GM18909 (cell line): ENCODE data around the gene ZFX.
"Not testable (repeated sequence)": the region's sequence is repeated elsewhere in the genome, so short reads cannot be mapped to it uniquely, and the experiment has no call there.

Source experiments
- ATAC-seq: cut with Tn5 transposase; IDR thresholded peaks from one replicate; pipeline ENCODE4 v1.9.1; 2021; ENCODE audit warnings: mild to moderate bottlenecking; ENCODE audit not compliant: unreplicated experiment, poor library complexity

Gene ZFX

GRCh38 chrX:24149351-24150050, at the start of gene ZFX:
ZFX (plus strand) TSS chrX:24149729; CDS start chrX:24172743, 23,014 bp downstream.
- ATAC-seq, result peak; percentile 50

DNA sequence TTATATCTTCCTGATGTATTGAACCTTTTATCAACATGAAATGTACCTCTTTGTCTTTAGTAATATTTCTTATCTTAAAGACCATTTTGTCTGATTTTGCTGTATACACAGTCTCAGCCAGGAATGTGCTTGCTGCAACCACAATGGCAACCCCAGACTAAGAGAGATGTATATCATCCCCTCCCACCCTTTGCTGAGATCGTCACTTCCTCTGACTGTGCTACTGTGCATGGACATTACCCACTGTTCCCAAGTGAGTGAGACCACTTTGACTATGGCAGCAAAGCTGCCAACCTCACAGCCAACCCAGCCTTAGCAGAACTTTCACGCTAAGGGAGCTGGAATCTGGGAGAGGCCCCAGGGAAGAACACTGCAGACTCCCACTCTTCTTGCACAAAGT, 48.8 kb upstream of the ZFX start:
- no peak for ATAC-seq

DNA sequence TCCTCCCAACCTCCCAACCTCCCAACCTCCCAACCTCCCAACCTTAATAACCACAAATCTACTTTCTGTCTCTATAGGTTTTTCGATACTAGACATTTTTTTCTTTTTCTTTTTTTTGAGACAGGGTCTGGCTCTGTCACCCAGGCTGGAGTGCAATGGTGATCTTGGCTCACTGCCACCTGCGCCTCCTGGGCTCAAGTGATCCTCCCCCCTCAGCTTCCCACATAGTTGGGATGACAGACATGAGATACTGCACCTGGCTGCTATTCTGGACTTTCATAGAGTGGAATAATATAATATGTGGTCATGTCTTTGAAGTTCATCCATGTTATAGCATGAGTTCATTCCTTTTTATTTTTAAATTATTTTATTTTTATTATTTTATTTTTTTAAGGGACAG, 39.5 kb upstream of the ZFX start:
- ATAC-seq, result no peak

DNA sequence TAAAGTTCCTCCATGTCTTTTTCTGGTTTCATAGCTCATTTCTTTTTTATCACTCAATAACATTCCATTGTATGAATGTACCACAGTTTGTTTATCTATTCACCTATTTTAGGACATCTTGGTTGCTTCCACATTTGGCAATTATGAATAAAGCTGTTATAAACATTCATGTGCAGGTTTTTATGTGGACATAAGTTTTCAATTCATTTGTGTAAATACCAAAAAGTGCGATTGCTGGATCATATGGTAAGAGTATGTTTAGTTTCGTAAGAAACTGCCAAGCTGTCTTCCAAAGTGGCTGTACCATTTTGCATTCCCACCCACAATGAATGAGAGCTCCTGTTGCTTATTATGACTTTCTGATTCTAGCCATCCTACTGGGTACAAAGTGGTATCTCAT, 36.3 kb upstream of the ZFX start:
- ATAC-seq, result no peak

GRCh38 chrX:24117258-24117657, 32.3 kb upstream of the ZFX start:
- ATAC-seq, result no peak

DNA sequence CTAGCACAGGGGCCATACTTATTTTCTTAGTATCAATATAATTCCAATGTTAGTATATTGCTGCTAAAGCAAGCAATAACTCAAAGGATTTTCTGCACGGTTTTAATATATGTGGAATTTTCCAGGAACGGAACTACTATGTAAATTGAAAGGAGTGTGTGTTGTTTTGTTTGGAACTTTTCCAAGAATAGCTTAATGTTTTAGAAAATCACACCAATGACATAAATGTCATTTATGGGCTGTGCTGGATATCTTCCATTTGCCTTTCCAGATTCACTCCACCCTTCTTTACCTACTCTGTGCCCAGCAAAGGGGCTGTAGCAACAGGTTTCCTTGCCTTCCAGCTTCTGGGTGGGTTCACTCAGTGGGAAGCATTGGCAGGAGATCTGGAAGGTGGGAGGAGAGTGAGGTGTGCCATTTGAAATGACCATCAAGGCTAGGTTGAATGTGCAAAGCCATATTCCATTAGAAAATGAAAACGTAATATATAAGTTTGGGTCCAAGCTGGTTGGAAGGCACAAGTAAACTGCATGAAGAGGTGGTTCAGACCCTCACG, 25.2 kb upstream of the ZFX start:
- no peak for ATAC-seq

- ATAC-seq, result no peak
These were observed 24.4 kb upstream of the ZFX start for GRCh38 chrX:24125028-24125612.

DNA sequence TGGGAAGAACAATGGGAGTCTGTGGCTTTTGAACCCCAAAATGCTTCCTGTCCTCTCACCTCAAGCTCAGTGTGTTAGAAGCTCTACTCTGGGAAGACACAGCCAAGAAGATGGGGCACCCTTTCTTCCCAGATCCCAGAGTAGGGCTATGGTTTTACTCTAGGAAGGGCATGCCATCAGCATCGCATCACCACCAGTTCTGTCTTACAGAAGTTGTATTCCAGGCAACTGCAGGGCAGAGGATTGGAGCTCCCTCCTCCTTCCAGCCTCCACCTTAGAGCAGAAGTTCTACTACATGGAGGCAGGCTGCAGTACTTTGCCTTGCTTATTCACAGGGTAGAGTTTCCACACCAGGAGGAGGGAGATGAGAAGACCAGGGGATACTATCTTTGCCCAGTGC, 18.1 kb upstream of the ZFX start:
- ATAC-seq, result no peak

DNA sequence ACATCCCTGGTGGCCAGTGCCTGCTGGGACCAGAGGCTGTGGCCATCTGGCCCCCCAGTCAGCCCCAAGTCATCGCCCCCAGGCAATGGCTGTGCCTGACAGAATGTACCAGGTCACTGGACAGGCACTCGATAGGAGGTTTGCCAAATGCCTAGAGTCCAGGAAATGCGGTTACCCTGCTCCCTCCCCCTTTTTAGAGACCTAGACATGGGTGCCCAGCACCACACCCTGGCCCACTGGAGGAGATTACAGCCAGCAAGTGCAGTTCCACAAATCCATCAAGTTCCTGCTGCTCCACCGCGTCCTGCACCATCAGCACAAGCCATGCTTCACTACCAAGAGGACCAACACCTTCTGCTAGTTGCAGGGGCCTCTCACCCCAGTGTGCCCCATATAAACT, 16.2 kb upstream of the ZFX start:
- ATAC-seq, result no peak

GRCh38 chrX:24135768-24136167, 13.8 kb upstream of the ZFX start:
- not testable (repeated sequence) for ATAC-seq

GRCh38 chrX:24137192-24137591, 12.3 kb upstream of the ZFX start:
- no peak for ATAC-seq

DNA sequence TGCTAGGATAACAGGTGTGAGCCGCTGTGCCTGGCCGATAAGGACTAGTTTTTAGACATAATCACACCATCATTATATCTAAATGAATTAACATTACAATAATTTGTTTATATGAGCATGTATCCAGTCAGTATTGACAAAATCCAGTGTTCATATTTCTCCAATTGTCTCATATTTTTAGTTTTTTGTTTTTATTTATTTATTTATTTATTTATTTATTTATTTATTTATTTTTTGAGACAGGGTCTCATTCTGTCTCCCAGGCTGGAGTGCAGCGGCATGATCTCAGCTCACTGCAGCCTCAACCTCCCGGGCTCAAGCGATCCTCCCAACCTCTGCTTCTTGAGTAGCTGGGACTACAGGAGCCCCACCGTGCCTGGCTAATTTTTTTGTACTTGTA, 5.5 kb upstream of the ZFX start:
- ATAC-seq, result not testable (repeated sequence)

DNA sequence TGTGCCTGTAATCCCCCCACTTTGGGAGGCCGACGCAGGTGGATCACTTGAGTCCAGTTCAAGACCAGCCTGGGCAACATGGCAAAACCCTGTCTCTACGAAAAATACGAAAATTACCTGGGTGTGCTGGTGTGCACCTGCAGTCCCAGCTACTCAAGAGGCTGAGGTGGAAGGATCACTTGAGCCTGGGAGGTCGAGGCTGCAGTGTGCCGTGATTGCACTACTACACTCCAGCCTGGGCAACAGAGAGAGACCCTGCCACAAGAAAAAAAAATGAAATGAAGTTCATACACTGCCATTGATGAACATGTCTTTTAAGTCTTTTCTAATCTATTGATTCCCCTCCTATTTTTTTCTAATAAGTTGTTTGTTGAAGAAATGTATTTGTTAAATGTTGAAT, 5.0 kb upstream of the ZFX start:
- ATAC-seq, result no peak

DNA sequence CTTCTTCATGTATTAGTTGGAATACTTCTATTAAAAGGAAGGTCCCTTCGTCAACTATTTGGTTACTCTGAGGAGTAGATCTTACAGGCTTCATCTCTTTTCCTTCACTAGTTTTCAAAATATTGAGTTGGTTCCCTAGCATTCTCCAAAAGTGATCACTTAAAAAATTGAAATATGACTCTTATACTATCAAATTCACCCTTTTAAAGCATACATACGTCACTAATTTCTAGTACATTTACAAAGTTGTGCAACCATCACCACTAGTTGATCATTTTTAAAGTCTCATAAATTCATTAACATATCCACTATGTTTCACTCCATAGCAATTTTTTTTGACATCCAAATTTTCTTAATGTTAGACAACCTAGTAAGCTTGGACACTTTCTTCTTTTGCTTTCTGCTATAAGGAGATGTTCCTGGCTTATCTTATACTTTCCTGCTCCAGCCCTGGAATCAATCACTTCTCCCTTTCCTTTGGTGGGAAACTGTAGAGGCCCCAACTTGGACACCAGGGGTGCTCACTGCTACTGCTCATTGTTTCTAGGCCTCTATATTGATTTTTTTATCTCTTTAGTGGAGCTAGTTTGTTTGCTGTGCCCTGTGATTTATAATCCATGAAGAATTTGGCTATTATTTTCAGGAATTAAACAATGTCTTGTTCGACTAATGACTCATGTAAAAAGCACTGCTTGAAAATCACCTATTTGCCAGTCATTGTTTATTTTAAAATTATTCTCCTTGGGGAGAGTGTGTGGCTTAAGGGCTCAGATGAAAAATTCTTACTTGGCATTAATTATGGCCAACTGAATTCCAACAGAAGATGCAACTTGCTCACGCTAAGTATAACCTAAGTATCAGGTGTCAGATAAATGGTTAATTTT, 4.0 kb upstream of the ZFX start:
- no peak for ATAC-seq

- no peak for ATAC-seq
These were observed 3.1 kb upstream of the ZFX start for GRCh38 chrX:24146283-24146949.

DNA sequence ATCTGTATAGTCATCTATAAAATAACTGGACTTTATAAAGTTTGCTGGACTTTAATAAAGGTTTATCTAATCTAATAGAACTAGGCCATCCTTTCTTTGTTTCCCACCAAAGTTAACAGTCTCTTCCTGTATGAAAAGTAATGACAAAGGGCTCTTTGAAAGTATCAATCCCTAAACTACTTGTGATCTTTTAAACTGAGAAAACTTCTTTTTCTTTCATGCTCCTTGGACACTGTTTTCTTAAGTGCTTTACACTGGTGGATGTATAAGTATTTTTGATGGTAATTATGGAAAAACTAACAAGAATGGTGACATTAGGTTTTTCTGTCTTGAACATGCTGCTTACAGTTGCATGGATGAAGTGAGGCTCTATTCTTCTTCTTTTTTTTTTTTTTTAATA, 2.4 kb upstream of the ZFX start:
- ATAC-seq, result no peak

DNA sequence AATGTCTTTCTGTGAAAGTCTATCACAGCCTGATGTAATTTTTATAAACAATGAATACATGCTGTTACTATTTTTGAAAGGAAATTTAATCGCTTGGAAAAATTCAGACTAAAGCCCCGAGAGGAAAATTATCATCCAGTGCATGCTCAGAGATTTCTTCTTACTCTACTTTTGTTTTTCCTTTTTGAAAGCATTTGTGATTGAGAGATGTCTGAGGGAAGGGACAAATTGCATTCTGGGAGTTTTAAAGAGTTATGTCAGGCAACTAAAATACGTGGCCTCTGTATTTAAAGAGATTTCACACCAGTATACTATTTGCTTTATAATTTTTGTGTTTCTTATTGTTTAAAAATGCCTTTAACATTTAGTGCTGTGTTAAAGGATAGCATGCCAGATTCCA, 1.4 kb upstream of the ZFX start:
- no peak for ATAC-seq

- no peak for ATAC-seq
These were observed 786 bp upstream of the ZFX start for GRCh38 chrX:24148535-24149350.

DNA sequence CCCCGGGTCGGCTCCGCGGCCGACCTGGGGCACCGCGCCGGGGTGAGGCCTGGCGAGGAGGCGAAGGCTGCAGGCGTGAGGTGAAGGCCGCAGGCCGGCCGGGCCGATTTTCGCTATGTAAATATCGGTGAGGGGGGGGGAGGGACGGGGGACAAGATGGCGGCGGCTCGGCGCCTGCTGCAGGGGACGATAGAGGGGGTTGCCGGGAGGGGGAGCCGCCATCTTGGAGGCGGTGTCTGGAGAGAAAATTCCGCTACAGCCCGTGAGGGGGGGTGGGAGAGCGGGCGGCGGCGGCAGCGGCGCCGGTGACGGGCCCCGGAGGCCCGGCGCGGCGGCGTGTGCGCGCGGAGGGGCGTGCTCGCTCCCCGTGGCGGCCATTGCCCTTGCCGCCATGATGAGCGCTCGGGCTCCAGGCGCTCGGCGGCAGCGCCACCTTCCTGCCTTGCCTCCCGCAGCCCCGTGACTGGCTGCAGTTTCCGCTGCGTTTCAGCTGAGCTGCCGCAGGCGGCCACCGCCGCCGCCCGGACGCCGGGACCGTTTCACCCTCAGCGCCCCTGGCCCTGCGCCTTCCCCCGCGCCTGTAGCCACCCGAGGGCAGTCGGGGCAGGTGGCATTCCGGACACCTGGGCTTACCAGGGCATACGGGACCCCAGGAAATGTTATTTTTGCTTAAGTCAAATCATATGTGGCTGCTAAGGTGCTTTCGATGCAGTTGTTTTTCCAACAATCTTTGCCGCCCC, 692 bp downstream of the ZFX start:
- ATAC-seq, result peak; percentile 79
